IMR-90 (cell line): ENCODE data around the gene GPAM.

Experiments
- BHLHE40 ChIP-seq: fragments of 150-350 bp; IDR thresholded peaks from 2 replicates; pipeline ENCODE4 v1.6.1; 2016; ENCODE audit warnings: mild to moderate bottlenecking, low read depth, low read length
- MXI1 ChIP-seq: IDR thresholded peaks from 2 replicates; pipeline ENCODE4 v1.6.1; 2012; ENCODE audit warnings: low read depth, mild to moderate bottlenecking, low read length, moderate library complexity, borderline replicate concordance
- NFE2L2 ChIP-seq: fragments of 150-350 bp; IDR thresholded peaks from 2 replicates; pipeline ENCODE4 v1.6.1; 2016; ENCODE audit warnings: low read depth, mild to moderate bottlenecking, low read length
- POLR2A ChIP-seq: IDR thresholded peaks from 2 replicates; pipeline ENCODE4 v1.6.1; 2012; ENCODE audit warnings: mild to moderate bottlenecking, low read depth, low read length
- RAD21 ChIP-seq: IDR thresholded peaks from 2 replicates; pipeline ENCODE4 v1.6.1; 2012; ENCODE audit warnings: low read length, improper control_type of control experiment
- TF ChIP-seq, protein P1 (sequence below): conservative IDR thresholded peaks from 2 replicates; pipeline ENCODE4 v1.5.1; 2012; ENCODE audit warnings: mild to moderate bottlenecking, low read depth, low read length, improper control_type of control experiment
- TF ChIP-seq, protein P2 (sequence below): fragments of 150-350 bp; IDR thresholded peaks from 2 replicates; pipeline ENCODE4 v1.6.1; 2017; ENCODE audit warnings: mild to moderate bottlenecking, antibody characterized with exemption, low read length, low read depth

GRCh38 chr10:112191041-112191590 lies 7.6 kb upstream of the GPAM start:
- no peak for TF ChIP-seq MXI1
- TF ChIP-seq, protein P1, sequence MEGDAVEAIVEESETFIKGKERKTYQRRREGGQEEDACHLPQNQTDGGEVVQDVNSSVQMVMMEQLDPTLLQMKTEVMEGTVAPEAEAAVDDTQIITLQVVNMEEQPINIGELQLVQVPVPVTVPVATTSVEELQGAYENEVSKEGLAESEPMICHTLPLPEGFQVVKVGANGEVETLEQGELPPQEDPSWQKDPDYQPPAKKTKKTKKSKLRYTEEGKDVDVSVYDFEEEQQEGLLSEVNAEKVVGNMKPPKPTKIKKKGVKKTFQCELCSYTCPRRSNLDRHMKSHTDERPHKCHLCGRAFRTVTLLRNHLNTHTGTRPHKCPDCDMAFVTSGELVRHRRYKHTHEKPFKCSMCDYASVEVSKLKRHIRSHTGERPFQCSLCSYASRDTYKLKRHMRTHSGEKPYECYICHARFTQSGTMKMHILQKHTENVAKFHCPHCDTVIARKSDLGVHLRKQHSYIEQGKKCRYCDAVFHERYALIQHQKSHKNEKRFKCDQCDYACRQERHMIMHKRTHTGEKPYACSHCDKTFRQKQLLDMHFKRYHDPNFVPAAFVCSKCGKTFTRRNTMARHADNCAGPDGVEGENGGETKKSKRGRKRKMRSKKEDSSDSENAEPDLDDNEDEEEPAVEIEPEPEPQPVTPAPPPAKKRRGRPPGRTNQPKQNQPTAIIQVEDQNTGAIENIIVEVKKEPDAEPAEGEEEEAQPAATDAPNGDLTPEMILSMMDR: no peak
- no peak for TF ChIP-seq RAD21
- TF ChIP-seq BHLHE40: no peak
- TF ChIP-seq, protein P2, sequence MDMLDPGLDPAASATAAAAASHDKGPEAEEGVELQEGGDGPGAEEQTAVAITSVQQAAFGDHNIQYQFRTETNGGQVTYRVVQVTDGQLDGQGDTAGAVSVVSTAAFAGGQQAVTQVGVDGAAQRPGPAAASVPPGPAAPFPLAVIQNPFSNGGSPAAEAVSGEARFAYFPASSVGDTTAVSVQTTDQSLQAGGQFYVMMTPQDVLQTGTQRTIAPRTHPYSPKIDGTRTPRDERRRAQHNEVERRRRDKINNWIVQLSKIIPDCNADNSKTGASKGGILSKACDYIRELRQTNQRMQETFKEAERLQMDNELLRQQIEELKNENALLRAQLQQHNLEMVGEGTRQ: no peak
- no peak for TF ChIP-seq POLR2A
- TF ChIP-seq NFE2L2: no peak
